ENCODE data around the gene FUBP3. TPM values are rescaled to one million over a fixed set of nuclear protein-coding genes. Genes with fewer than 3 reads are reported as not detected.

FUBP3 gene, protein sequence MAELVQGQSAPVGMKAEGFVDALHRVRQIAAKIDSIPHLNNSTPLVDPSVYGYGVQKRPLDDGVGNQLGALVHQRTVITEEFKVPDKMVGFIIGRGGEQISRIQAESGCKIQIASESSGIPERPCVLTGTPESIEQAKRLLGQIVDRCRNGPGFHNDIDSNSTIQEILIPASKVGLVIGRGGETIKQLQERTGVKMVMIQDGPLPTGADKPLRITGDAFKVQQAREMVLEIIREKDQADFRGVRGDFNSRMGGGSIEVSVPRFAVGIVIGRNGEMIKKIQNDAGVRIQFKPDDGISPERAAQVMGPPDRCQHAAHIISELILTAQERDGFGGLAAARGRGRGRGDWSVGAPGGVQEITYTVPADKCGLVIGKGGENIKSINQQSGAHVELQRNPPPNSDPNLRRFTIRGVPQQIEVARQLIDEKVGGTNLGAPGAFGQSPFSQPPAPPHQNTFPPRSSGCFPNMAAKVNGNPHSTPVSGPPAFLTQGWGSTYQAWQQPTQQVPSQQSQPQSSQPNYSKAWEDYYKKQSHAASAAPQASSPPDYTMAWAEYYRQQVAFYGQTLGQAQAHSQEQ
- 29.3 TPM for polyA plus RNA-seq

DNA sequence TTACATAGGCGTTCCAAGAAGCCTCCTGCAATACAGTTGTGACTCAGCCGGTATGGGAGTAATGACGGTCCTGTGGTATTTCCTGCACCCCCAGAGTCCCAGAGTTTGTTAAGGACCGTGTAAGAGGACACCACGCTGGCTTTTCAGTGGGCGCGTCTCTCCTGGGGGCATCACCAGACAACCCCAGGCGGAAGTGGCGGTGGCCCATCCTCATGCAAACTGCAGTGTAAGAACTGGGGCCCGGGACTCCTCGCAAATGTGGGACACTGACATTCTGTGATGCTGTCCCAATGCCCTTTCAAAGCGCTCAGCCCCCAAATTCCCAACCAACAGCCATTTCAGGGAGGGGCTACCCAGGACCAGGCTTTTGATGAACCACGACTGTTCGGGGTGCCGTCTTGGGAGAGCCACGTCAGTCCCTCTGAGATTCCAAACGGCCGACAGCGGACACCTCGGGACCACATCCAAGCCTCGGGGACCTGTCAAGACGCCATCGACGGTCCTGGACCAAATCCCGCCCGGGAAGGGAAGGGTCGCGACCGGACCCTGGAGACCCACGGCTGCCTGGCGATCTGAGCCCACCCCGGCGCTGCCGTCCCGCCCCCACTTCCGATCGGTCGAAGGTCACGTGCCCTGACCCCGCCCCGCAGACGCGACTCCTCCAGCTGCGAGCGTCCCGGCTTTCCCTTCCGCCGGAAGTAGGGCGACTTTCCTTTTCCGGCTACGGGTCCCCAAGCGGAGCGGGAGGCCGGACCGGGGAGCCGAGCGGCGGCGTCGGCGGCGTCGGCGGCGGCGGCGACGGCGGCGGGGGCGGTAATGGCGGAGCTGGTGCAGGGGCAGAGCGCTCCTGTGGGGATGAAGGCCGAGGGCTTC, at the start of gene FUBP3:
FUBP3 (plus strand) TSS at position 713 of the 873 bp plus-strand sequence; CDS start at position 817, 104 bp downstream.
- peak within 1 kb of the TSS; percentile 88 to 98 (median 96) for H3K4me3 Mint-ChIP-seq
- H3K36me3 Mint-ChIP-seq: no peaks in the 10 kb centered on the region
- peaks cover 21 to 33% (median 24%) of the 10 kb centered on the region in 3 donors for H3K4me1 Mint-ChIP-seq
- peak within 1 kb of the TSS; percentile 81 to 93 (median 83) for H3K27ac Mint-ChIP-seq
- H3K27me3 Mint-ChIP-seq: no peaks in the 10 kb centered on the region
- H3K9me3 Mint-ChIP-seq: no peaks in the 10 kb centered on the region

GRCh38 chr9:130530938-130531337, 48.4 kb upstream of the FUBP3 start:
- peaks cover 23% of the 10 kb centered on the region for H3K27me3 Mint-ChIP-seq
- no peaks in the 10 kb centered on the region for H3K36me3 Mint-ChIP-seq
- no peak overlapping the region for H3K4me3 Mint-ChIP-seq
- peaks cover 0 to 3% (median 2%) of the 10 kb centered on the region in 3 donors for H3K4me1 Mint-ChIP-seq
- H3K9me3 Mint-ChIP-seq: no peaks in the 10 kb centered on the region
- H3K27ac Mint-ChIP-seq: no peak overlapping the region

- Mint-ChIP-seq H3K27me3 (peaks cover 27% of the 10 kb centered on the region), H3K27ac (no peak overlapping the region), H3K4me1 (peaks cover 0 to 4% (median 2%) of the 10 kb centered on the region in 3 donors), H3K9me3 (no peaks in the 10 kb centered on the region), H3K36me3 (no peaks in the 10 kb centered on the region), H3K4me3 (no peak overlapping the region)
Measured at GRCh38 chr9:130531670-130532069, 47.7 kb upstream of the FUBP3 start.

- Mint-ChIP-seq H3K36me3 (no peaks in the 10 kb centered on the region), H3K27me3 (peaks cover 35% of the 10 kb centered on the region), H3K27ac (peak overlapping the region in 1 of 3 donors; percentile 86), H3K9me3 (no peaks in the 10 kb centered on the region), H3K4me3 (no peak overlapping the region), H3K4me1 (peaks cover 0 to 5% (median 3%) of the 10 kb centered on the region in 3 donors)
Measured at GRCh38 chr9:130532426-130533080, 46.8 kb upstream of the FUBP3 start.

DNA sequence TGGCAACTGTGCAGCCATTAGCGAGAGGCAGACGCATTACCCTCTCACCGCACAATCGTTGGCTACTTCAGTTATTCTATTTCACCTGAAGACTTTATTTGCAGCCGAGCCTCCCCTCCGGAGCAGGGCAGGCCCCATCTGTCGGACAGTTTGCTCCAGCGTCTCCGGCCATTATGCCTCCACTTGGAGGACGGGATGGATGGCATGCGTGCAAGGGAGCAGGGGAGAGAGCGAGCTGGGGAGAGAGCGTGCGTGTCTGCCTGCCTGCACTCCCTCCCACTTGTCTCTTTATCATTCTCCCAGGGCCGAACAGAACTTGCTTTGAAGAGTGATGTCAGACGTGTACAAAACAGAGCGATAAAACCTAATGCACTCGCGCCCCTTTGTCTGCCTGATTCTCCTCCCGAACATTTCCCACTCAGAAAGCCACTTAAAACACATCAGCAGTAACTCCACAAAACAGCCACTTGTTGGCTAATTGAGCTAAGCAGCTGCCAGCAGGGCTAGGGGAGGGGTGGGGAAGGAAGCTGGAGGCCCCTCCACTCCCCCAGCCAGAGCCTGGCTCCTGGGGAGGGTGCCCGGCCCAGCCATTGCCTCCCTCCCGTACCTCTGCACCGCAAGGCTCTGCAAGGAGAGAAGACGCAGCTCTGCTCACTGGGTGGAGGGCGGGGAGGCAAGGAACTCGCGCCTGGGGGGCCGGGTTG, 43.4 kb upstream of the FUBP3 start:
- peaks cover 53% of the 10 kb centered on the region for H3K27me3 Mint-ChIP-seq
- no peak overlapping the region for H3K27ac Mint-ChIP-seq
- peaks cover 0 to 10% (median 4%) of the 10 kb centered on the region in 3 donors for H3K4me1 Mint-ChIP-seq
- no peaks in the 10 kb centered on the region for H3K36me3 Mint-ChIP-seq
- H3K4me3 Mint-ChIP-seq: peak overlapping the region in 1 of 4 donors; percentile 43
- no peaks in the 10 kb centered on the region for H3K9me3 Mint-ChIP-seq

- H3K4me1 Mint-ChIP-seq: peaks cover 0 to 10% (median 4%) of the 10 kb centered on the region in 3 donors
- peak overlapping the region in 1 of 4 donors; percentile 58 for H3K4me3 Mint-ChIP-seq
- no peaks in the 10 kb centered on the region for H3K36me3 Mint-ChIP-seq
- peak overlapping the region in 1 of 3 donors; percentile 61 for H3K27ac Mint-ChIP-seq
- peaks cover 54% of the 10 kb centered on the region for H3K27me3 Mint-ChIP-seq
- no peaks in the 10 kb centered on the region for H3K9me3 Mint-ChIP-seq
Measured at GRCh38 chr9:130536701-130537107, 42.7 kb upstream of the FUBP3 start.

DNA sequence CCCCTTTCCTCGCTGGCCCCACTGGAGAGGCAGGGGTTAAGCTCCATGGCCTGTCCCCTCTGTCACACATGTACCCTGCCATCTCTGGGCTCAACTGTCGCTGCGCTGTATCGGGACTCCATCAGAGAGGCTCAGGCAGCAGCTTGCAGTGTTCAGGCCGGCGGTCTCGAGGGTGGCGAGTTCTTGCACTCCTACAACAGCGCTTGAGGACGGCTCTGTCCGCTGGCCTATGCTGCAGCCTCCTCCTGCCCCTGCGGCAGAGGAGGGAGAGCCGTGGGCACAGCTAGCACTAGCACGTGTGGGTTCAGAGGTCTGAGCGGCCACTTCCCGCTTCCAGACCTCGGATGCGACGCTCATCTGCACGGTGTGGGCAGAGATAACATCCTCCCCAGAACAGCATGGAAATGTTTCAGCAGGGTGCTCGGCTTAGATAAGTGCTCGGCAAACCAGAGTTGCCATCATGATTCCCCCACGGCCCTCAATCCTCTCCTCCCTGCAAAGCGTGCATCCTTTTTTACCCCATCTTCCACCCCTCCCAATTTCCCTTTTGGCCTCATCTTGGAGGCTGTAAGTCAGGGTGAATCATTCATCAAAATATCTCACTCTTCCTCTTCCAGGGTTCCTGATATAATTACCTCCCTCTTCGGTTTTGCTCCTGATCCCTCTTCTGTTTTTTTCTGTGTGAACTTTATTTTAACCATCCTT, 41.9 kb upstream of the FUBP3 start:
- Mint-ChIP-seq H3K4me3 (peak overlapping the region in 1 of 4 donors; percentile 69), H3K27me3 (peaks cover 55% of the 10 kb centered on the region)

GRCh38 chr9:130539420-130540223, 39.8 kb upstream of the FUBP3 start:
- Mint-ChIP-seq H3K4me1 (peaks cover 0 to 10% (median 4%) of the 10 kb centered on the region in 3 donors), H3K4me3 (no peak overlapping the region), H3K27ac (no peak overlapping the region), H3K27me3 (peaks cover 45% of the 10 kb centered on the region), H3K9me3 (no peaks in the 10 kb centered on the region), H3K36me3 (no peaks in the 10 kb centered on the region)

More for the DNA sequence above, 41.9 kb upstream of the FUBP3 start:
- Mint-ChIP-seq H3K9me3 (no peaks in the 10 kb centered on the region), H3K36me3 (no peaks in the 10 kb centered on the region), H3K4me1 (peaks cover 0 to 10% (median 4%) of the 10 kb centered on the region in 3 donors), H3K27ac (no peak overlapping the region)

DNA sequence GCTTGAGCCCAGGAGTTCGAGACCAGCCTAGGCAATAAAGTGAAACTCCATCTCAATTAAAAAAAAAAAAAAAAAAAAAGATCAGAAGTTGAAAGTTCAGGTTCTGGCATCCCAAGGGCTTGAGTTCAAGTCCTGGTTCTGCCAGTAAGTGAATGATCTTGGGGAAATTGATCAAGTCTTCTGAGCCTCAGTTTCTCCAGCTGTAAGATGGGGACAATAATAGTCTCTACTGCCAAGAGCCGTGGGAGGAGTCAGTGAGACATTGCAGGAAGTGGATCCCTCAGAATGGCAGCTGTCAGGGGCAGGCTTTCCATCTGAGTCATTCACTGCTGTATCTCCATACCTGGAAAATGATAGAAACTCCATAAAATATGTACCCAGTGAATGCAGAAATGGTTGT, 37.8 kb upstream of the FUBP3 start:
- Mint-ChIP-seq H3K4me3 (no peak overlapping the region), H3K4me1 (peaks cover 0 to 7% (median 4%) of the 10 kb centered on the region in 3 donors), H3K27ac (no peak overlapping the region)

GRCh38 chr9:130542038-130542437, 37.3 kb upstream of the FUBP3 start:
- Mint-ChIP-seq H3K4me1 (peaks cover 0 to 5% (median 4%) of the 10 kb centered on the region in 3 donors), H3K9me3 (peaks cover 0 to 3% (median 0%) of the 10 kb centered on the region in 3 donors), H3K4me3 (no peak overlapping the region), H3K36me3 (no peaks in the 10 kb centered on the region), H3K27ac (no peak overlapping the region), H3K27me3 (peaks cover 29% of the 10 kb centered on the region)

More for the DNA sequence above, 37.8 kb upstream of the FUBP3 start:
- peaks cover 34% of the 10 kb centered on the region for H3K27me3 Mint-ChIP-seq
- H3K36me3 Mint-ChIP-seq: no peaks in the 10 kb centered on the region
- H3K9me3 Mint-ChIP-seq: peaks cover 0 to 3% (median 0%) of the 10 kb centered on the region in 3 donors

DNA sequence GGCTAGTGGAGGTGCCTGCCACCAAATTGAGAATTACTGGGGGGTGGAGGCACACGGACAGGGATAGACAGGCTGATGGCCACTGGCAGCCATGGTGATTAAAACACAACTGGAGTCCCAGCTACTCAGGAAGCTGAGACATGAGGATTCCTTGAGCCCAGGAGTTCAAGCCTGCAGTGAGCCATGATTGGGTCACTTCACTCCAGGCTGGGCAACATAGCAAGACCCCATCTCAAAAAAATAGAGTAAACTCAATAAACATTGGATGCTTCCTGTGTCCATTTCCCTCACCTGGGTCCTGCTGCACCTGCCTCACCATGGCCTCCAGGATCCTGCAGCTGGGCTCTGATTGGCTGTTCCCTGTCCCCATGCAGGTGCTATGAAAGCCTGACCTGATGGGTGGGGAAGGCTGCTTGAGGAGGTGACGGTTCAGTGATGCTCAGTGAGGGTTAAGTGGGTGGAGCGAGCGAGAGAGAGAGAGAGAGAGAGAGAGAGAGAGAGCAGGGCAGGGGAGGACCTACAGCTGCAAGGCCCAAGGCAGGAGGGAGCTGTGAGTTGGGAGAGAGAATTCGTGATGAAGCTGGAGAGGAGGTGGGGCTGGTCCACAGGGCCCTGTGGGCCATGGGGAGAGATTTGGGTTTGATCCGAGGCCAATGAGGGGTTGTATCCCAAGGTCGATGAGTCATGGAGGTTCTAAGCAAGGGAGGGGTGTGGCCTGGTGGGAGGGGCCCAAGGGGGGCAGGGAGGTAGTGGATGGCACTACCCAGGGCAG, 36.7 kb upstream of the FUBP3 start:
- Mint-ChIP-seq H3K9me3 (peaks cover 0 to 3% (median 0%) of the 10 kb centered on the region in 3 donors), H3K36me3 (no peaks in the 10 kb centered on the region), H3K27me3 (peaks cover 23% of the 10 kb centered on the region), H3K4me3 (no peak overlapping the region), H3K27ac (no peak overlapping the region), H3K4me1 (peaks cover 0 to 4% (median 2%) of the 10 kb centered on the region in 3 donors)

- H3K27ac Mint-ChIP-seq: no peak overlapping the region
- H3K4me1 Mint-ChIP-seq: peaks cover 0 to 1% (median 0%) of the 10 kb centered on the region in 3 donors
- peaks cover 16% of the 10 kb centered on the region for H3K27me3 Mint-ChIP-seq
- H3K9me3 Mint-ChIP-seq: peaks cover 0 to 3% (median 0%) of the 10 kb centered on the region in 3 donors
- H3K36me3 Mint-ChIP-seq: no peaks in the 10 kb centered on the region
- H3K4me3 Mint-ChIP-seq: no peak overlapping the region
Measured at GRCh38 chr9:130543368-130543767, 36.0 kb upstream of the FUBP3 start.
